Karpas-422 (cell line): ENCODE measurements around the gene NAV2. TPM values are rescaled to one million over a fixed set of nuclear protein-coding genes. Genes with fewer than 3 reads are reported as not detected.

Experiments used
- DNase-seq: peaks from one replicate; pipeline ENCODE4 v3.0.0-alpha.2; 2015
- H2AFZ ChIP-seq: fragments of 200-600 bp; sonication (generic); 2 replicates; pipeline ENCODE4 v1.6.1; 2014; ENCODE audit warnings: antibody characterized with exemption, low read length, mixed read lengths
- H3K27ac ChIP-seq: fragments of 200-600 bp; sonication (generic); 2 replicates; pipeline ENCODE4 v1.5.1; 2014; ENCODE audit warnings: mild to moderate bottlenecking, low read length, moderate library complexity
- H3K27me3 ChIP-seq: fragments of 200-600 bp; sonication (generic); 2 replicates; pipeline ENCODE4 v1.6.1; 2014; ENCODE audit warnings: low read length, mixed read lengths
- H3K36me3 ChIP-seq: fragments of 200-600 bp; sonication (generic); 2 replicates; pipeline ENCODE4 v1.6.1; 2014; ENCODE audit warnings: low read length, mixed read lengths; ENCODE audit not compliant: insufficient read depth
- H3K4me1 ChIP-seq: fragments of 200-600 bp; sonication (generic); 2 replicates; pipeline ENCODE4 v1.6.1; 2014; ENCODE audit warnings: mild to moderate bottlenecking, low read length, mixed read lengths
- H3K4me2 ChIP-seq: fragments of 200-600 bp; sonication (generic); 2 replicates; pipeline ENCODE4 v1.6.1; 2014; ENCODE audit warnings: low read length, low read depth, mild to moderate bottlenecking; ENCODE audit not compliant: poor library complexity, severe bottlenecking
- H3K4me3 ChIP-seq: fragments of 200-600 bp; sonication (generic); 2 replicates; pipeline ENCODE4 v1.5.1; 2014; ENCODE audit warnings: mild to moderate bottlenecking, antibody characterized with exemption, low read length, mixed read lengths
- H3K79me2 ChIP-seq: fragments of 200-600 bp; sonication (generic); 2 replicates; pipeline ENCODE4 v1.6.1; 2014; ENCODE audit warnings: mild to moderate bottlenecking, low read length, mixed read lengths
- H3K9ac ChIP-seq: fragments of 200-600 bp; sonication (generic); 2 replicates; pipeline ENCODE4 v1.6.0; 2014; ENCODE audit warnings: low read length
- H3K9me2 ChIP-seq: fragments of 200-600 bp; sonication (generic), shearing (Covaris generic); replicated peaks from 2 replicates; pipeline ENCODE4 v1.6.0; 2014; ENCODE audit warnings: mild to moderate bottlenecking, low read length, moderate library complexity; ENCODE audit not compliant: insufficient read depth
- H3K9me3 ChIP-seq: fragments of 300-700, 200-600 bp; sonication (generic); 2 replicates; pipeline ENCODE4 v1.6.1; 2014; ENCODE audit warnings: low read length, mixed read lengths
- H4K20me1 ChIP-seq: fragments of 200-600 bp; sonication (generic); 2 replicates; pipeline ENCODE4 v1.6.1; 2014; ENCODE audit warnings: mild to moderate bottlenecking, antibody characterized with exemption, low read length, low read depth; ENCODE audit not compliant: insufficient read depth
- total RNA-seq: library from RNA; depleted of rRNA; stranded (reverse); fragments of >200 nt; shearing (Covaris generic); gene quantifications from 2 replicates; pipeline ENCODE4 v1.2.3, GENCODE V29; 2014; ENCODE audit warnings: low replicate concordance

Gene NAV2
- total RNA-seq, 1 experiment from 2014 or later: not detected

- Histone ChIP-seq H3K9ac (no peak overlapping the region), H3K9me3 (no peaks in the 10 kb centered on the region), H3K79me2 (no peaks in the 10 kb centered on the region), H3K36me3 (no peaks in the 10 kb centered on the region), H3K4me2 (no peak overlapping the region), H2AFZ (no peak overlapping the region), H3K4me3 (no peak overlapping the region), H3K4me1 (no peaks in the 10 kb centered on the region), H3K27ac (no peak overlapping the region), H3K9me2 (no peaks in the 10 kb centered on the region), H3K27me3 (0 out of 2 replicates have a peak, but pooled peaks cover 3% of the 10 kb centered on the region), H4K20me1 (no peaks in the 10 kb centered on the region)
- no peak for DNase-seq
These were observed 126.5 kb downstream of the NAV2 start for GRCh38 chr11:19838994-19839768.

GRCh38 chr11:19840961-19841360, 128.3 kb downstream of the NAV2 start:
- no peaks in the 10 kb centered on the region for H3K4me1 ChIP-seq

GRCh38 chr11:19842505-19842904, 129.9 kb downstream of the NAV2 start:
- H3K4me2 ChIP-seq: no peak overlapping the region
- no peak overlapping the region for H3K4me3 ChIP-seq
- no peaks in the 10 kb centered on the region for H3K36me3 ChIP-seq
- no peaks in the 10 kb centered on the region for H3K4me1 ChIP-seq
- H3K9me3 ChIP-seq: no peaks in the 10 kb centered on the region
- no peaks in the 10 kb centered on the region for H3K9me2 ChIP-seq
- no peak overlapping the region for H2AFZ ChIP-seq
- H3K9ac ChIP-seq: no peak overlapping the region
- no peaks in the 10 kb centered on the region for H4K20me1 ChIP-seq
- H3K27me3 ChIP-seq: 0 out of 2 replicates have a peak, but pooled peaks cover 3% of the 10 kb centered on the region
- H3K79me2 ChIP-seq: no peaks in the 10 kb centered on the region
- no peak for DNase-seq
- H3K27ac ChIP-seq: no peak overlapping the region

More at GRCh38 chr11:19840961-19841360, 128.3 kb downstream of the NAV2 start:
- no peak overlapping the region for H2AFZ ChIP-seq
- no peaks in the 10 kb centered on the region for H4K20me1 ChIP-seq
- H3K9me3 ChIP-seq: no peaks in the 10 kb centered on the region
- no peak overlapping the region for H3K9ac ChIP-seq
- no peak overlapping the region for H3K4me2 ChIP-seq
- no peaks in the 10 kb centered on the region for H3K79me2 ChIP-seq
- no peak for DNase-seq
- H3K36me3 ChIP-seq: no peaks in the 10 kb centered on the region
- H3K9me2 ChIP-seq: no peaks in the 10 kb centered on the region
- no peak overlapping the region for H3K4me3 ChIP-seq
- 0 out of 2 replicates have a peak, but pooled peaks cover 3% of the 10 kb centered on the region for H3K27me3 ChIP-seq
- H3K27ac ChIP-seq: no peak overlapping the region

GRCh38 chr11:19843079-19843478, 130.4 kb downstream of the NAV2 start:
- Histone ChIP-seq H3K4me2 (no peak overlapping the region), H3K9me2 (no peaks in the 10 kb centered on the region), H3K9ac (no peak overlapping the region), H2AFZ (no peak overlapping the region), H4K20me1 (no peaks in the 10 kb centered on the region), H3K27ac (no peak overlapping the region), H3K9me3 (no peaks in the 10 kb centered on the region), H3K4me3 (no peak overlapping the region), H3K27me3 (0 out of 2 replicates have a peak, but pooled peaks cover 3% of the 10 kb centered on the region), H3K4me1 (no peaks in the 10 kb centered on the region), H3K36me3 (no peaks in the 10 kb centered on the region), H3K79me2 (no peaks in the 10 kb centered on the region)
- DNase-seq: no peak

DNA sequence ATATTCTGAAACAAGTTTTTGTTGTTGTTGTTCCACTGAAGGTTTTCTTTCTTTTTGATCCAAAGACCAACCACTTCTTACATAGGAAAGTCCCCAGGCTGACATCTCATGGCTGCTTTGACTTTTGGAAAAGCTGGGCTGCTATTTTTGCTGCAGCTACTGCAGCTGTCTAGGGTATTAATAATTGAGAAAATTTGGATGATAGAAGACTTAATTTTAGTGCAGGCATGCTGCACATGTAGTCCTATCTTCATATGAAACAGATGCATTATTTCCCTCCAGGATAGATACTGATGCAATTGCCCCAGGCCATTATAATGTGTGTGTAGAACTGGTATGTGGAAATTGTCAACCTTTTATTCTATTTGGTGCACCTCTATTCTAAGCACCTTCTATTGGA, 131.4 kb downstream of the NAV2 start:
- Histone ChIP-seq H3K36me3 (no peaks in the 10 kb centered on the region), H3K4me1 (no peaks in the 10 kb centered on the region), H3K9ac (no peak overlapping the region), H3K9me2 (no peaks in the 10 kb centered on the region), H3K79me2 (no peaks in the 10 kb centered on the region), H3K9me3 (no peaks in the 10 kb centered on the region), H2AFZ (no peak overlapping the region), H3K4me2 (no peak overlapping the region), H3K4me3 (no peak overlapping the region), H4K20me1 (no peaks in the 10 kb centered on the region), H3K27ac (no peak overlapping the region), H3K27me3 (0 out of 2 replicates have a peak, but pooled peaks cover 3% of the 10 kb centered on the region)
- DNase-seq: no peak

DNA sequence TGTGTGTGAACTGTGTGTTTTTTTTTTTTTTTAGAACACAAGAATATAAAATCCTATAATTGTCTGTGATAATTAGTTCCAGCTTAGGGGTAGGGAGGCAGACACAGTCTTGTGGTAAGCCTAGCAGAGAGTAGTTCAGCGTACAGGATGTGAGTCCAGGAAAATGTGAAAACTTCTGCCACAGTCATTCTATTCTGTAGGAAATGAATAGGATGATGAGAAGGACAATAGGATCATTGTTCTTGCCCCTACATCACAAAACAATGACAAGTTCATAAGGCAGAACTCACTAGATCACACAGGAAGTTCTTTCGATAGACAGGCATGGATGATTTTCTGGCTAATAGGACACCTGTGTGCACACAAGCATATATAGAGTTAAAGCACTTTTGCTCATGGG, 132.2 kb downstream of the NAV2 start:
- H3K4me2 ChIP-seq: no peak overlapping the region
- H3K36me3 ChIP-seq: no peaks in the 10 kb centered on the region
- no peaks in the 10 kb centered on the region for H3K79me2 ChIP-seq
- no peaks in the 10 kb centered on the region for H3K9me3 ChIP-seq
- no peaks in the 10 kb centered on the region for H4K20me1 ChIP-seq
- H2AFZ ChIP-seq: no peak overlapping the region
- H3K4me3 ChIP-seq: no peak overlapping the region
- no peak overlapping the region for H3K27ac ChIP-seq
- no peaks in the 10 kb centered on the region for H3K9me2 ChIP-seq
- H3K4me1 ChIP-seq: no peaks in the 10 kb centered on the region
- DNase-seq: no peak
- H3K27me3 ChIP-seq: 0 out of 2 replicates have a peak, but pooled peaks cover 3% of the 10 kb centered on the region
- H3K9ac ChIP-seq: no peak overlapping the region

GRCh38 chr11:19845626-19846025, 133.0 kb downstream of the NAV2 start:
- Histone ChIP-seq H3K9me2 (no peaks in the 10 kb centered on the region), H3K79me2 (no peaks in the 10 kb centered on the region), H4K20me1 (no peaks in the 10 kb centered on the region), H3K9me3 (no peaks in the 10 kb centered on the region), H3K36me3 (no peaks in the 10 kb centered on the region), H3K4me2 (no peak overlapping the region), H2AFZ (no peak overlapping the region), H3K9ac (no peak overlapping the region), H3K4me3 (no peak overlapping the region), H3K27me3 (0 out of 2 replicates have a peak, but pooled peaks cover 3% of the 10 kb centered on the region), H3K4me1 (no peaks in the 10 kb centered on the region), H3K27ac (no peak overlapping the region)
- DNase-seq: no peak

DNA sequence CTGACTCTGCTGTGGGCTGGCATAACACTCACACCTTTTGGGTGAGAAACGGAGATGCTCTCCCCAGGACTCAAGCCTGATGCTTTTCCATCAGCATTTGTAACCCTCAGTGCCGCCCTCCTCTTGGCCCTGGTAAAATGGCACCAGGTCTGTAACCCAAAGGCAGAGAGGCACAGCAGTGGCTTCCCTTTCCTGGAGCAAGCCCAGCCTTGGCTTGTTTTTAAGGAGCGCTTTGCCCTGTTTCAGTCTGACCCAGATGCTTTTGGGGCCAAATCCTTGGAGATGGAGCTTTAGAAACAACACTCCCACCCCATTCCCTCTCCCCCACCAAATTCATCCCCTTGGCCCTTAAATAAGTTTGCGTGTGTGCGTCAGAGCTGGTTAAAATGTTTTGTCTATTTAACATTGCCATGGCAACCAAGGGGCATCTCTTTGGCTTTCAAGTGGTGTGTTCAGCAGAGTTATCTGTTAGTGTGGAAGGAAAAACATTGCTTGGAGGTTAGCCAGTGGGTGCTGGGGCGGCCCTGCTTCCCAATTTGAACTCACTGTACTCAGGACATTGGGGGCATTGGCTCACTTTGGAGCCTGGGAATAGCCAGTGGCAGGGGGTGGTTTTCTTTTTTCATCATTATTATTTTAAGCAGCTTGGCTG, 134.1 kb downstream of the NAV2 start:
- DNase-seq: no peak
- H4K20me1 ChIP-seq: no peaks in the 10 kb centered on the region
- no peak overlapping the region for H3K4me3 ChIP-seq
- no peak overlapping the region for H3K9ac ChIP-seq
- H3K27me3 ChIP-seq: 0 out of 2 replicates have a peak, but pooled peaks cover 3% of the 10 kb centered on the region
- H3K9me3 ChIP-seq: no peaks in the 10 kb centered on the region
- H3K4me1 ChIP-seq: no peaks in the 10 kb centered on the region
- no peak overlapping the region for H3K27ac ChIP-seq
- H2AFZ ChIP-seq: no peak overlapping the region
- H3K79me2 ChIP-seq: no peaks in the 10 kb centered on the region
- H3K9me2 ChIP-seq: no peaks in the 10 kb centered on the region
- H3K4me2 ChIP-seq: no peak overlapping the region
- no peaks in the 10 kb centered on the region for H3K36me3 ChIP-seq
